Measurements from ENCODE around the gene CDC16.
"Not testable (repeated sequence)": the region's sequence is repeated elsewhere in the genome, so short reads cannot be mapped to it uniquely, and the experiment has no call there.

The CDC16 gene

DNA sequence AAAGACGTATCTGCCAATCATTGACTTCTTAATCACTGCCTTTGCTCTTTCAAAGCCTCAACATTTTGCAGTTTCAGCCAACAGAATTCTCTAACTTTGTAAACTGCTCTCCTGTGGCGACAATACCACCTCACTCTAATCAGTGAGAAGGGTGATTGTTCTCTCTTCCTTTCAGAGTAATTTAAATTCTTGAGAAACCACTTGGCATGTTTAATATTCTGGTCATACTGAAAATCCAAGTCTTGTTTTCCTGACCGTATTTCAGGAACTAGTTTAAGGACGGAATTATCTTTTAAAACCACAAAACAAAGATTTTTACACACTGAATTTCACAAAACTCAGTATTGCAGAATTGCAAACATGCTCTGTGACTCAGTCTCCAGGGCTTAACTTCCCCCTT, 5.2 kb upstream of the CDC16 start:
- DNase-seq = no peak

DNA sequence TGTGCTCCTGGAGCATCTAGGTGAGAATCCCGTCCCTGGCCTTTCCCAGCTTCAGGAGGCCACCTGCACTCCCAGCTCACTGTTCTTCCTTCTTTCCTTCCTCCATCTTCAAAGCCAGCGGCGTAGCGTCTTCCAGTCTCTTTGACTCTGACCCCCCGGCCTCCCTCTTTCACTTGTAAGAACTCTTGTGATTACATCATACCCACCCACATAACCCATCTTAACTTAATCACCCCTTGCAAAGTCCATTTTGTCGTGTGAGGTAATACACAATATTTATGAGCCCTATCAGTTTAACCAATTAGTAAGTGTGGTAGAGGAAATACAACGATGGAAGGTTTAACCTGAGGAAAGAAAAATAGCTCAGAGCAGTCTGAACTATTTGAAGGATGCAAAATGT, 4.6 kb upstream of the CDC16 start:
- no peak for DNase-seq

- DNase-seq = no peak
These were observed 4.1 kb upstream of the CDC16 start for GRCh38 chr13:114230575-114230974.

- DNase-seq = no peak
These were observed 2.8 kb upstream of the CDC16 start for GRCh38 chr13:114231886-114232285.

DNA sequence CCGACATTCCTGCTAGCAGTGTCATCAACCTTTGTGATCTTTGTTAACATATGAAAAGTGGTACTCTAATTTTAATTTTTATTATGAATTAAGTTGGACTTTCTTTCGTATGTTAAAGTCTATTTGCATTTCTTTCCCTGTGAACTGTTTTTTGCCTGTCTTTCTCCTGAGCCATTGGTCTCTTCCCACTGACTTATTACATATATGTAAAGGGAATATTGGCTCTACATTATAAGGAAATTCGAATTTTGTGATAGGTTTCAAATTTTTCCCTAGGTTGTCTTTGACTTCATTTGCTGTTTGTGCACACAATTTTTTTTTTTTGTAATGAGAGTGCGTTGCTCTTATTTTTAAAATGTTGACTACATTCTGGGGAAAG, 442 bp upstream of the CDC16 start:
- no peak for DNase-seq

DNA sequence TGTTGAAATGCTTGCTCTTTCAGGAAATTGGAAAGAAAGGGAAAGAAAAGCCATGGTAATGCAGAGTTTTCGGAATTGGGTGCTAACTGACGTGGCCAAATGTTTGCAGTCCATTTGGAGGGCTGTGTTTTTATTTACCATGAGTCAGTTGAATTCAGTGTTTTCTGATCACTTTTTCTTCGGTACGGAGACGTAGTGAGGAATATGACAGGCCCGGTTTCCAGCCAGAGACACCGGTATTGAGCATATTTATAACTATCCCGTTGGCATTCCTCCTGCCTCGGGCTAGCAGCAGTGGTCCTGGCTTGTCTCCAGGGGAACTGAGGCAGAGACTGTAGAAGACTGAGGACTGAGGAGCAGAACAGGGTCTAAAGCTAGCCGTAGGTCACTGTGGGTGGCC, 1.0 kb downstream of the CDC16 start:
- DNase-seq = no peak

DNA sequence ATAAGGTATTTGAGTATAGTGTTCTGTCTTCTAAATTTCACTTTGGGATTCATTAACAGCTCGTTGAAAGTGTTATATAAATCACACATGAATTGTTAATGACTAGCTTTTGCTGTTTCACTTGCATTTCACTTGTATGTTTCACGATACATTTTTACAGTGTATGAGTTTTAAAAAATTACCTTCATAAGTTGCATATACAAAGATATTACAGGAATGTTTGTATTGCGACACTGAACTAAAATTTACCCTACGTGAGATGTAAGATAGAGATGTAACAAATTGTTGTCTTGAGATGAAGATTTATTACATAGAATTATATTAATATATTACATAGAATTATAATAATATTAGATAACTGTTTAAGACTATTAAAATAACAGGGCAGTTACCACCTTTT, 1.5 kb downstream of the CDC16 start:
- DNase-seq = no peak

- no peak for DNase-seq
These were observed 2.9 kb downstream of the CDC16 start for GRCh38 chr13:114237415-114238112.

GRCh38 chr13:114241918-114242317, 7.2 kb downstream of the CDC16 start:
- no peak for DNase-seq

DNA sequence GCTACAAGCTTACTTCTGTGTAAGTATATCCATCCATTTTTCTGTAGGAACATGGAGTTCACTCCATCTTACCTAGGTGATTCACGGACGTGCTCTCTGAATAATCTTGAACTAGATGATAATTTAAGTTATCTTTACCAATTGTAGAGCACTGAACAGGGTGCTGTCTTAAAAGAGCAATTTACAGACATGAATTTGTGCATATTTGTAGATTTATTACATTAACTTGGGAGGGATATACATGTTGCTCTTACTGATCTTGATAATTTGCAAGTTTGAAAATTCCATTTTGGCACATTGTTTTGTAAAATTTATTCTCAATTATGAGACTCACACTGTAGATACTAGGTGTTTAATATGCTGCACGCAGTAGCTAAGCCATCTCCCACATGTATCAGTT, 9.3 kb downstream of the CDC16 start:
- DNase-seq = no peak

DNA sequence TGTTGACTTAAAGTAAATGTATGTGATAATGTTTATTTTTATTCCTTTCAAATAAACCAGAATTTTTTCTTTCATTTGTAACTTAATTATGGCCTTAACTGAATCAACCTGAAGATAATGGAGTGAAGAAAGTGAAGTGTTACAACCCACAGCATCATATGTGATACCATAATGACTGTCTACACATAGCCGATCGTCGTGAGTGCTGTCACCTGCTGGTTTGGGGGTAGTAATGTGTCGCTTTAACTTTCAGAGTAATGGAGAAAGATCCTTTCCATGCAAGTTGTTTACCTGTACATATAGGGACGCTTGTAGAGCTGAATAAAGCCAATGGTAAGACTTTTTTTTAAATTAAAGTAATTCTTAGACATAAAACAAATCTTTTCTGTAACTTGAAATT, 9.9 kb downstream of the CDC16 start:
- no peak for DNase-seq

- DNase-seq = no peak
These were observed 13.3 kb downstream of the CDC16 start for GRCh38 chr13:114248011-114248410.

- no peak for DNase-seq
These were observed 14.4 kb downstream of the CDC16 start for GRCh38 chr13:114249077-114249476.

DNA sequence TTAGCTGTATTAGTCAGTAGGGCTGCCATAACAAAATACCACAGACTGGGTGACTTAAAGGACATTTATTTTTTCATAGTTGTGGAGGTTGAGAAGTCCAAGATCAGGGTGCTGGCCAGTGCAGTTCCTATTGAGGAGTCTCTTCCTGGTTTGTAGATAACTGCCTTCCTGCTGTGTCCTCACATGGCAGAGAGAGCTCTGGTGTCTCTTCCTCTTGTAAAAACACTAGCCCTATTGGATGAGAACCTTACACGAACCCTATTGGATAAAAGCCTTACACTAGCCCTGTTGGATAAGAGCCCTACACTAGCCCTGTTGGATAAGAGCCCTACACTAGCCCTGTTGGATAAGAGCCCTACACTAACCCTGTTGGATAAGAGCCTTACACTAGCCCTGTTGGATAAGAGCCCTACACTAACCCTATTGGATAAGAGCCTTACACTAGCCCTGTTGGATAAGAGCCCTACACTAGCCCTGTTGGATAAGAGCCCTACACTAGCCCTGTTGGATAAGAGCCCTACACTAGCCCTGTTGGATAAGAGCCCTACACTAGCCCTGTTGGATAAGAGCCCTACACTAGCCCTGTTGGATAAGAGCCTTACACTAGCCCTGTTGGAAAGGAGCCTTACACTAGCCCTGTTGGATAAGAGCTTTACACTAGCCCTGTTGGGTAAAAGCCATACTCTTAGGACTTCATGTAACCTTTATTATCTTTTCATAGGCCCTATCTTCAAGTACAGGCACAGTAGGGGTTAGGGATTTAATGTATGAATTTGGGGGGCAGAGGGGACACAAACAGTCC, 17.1 kb downstream of the CDC16 start:
- not testable (repeated sequence) for DNase-seq

DNA sequence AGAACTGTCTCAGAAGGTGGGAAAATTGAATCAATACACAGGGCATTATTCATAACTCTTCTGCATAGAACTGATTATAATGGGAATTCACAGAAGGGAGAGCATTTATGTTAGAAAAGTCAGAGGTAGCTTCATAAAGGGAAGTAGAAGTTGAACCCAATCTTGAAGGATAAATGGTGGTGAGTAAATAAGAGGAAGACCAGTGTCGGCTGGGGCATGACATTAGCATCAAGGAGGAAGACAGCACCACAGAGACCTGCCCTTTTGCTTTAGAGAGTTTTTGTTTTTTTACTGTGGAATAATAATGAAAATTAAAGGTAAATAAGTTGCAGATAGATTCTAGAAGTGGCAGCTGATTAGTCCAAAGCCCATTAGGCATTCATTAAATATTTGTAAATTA, 21.9 kb downstream of the CDC16 start:
- no peak for DNase-seq

GRCh38 chr13:114257014-114257413, 22.3 kb downstream of the CDC16 start:
- no peak for DNase-seq

- DNase-seq = no peak
These were observed 23.9 kb downstream of the CDC16 start for GRCh38 chr13:114258589-114258988.

DNA sequence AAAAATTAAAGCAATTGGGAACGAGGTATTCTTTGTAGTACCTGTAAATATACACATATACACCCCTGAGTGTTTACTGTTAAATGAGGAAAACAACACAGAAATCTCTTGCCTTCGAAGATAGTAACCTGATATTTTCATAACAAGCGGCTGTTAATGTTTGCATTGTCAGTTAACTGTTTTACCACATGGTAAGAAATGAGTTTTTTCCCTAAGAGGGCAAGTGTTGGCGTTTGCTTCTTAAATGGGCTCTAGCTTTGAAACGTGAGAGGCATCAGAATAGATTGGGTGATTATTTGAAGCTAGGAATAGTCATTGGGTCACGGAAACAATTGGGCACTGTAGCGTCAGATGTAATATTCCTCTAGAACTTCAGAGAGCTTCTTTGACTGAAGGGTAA, 24.7 kb downstream of the CDC16 start:
- no peak for DNase-seq

- no peak for DNase-seq
These were observed 25.3 kb downstream of the CDC16 start for GRCh38 chr13:114259974-114260373.

DNA sequence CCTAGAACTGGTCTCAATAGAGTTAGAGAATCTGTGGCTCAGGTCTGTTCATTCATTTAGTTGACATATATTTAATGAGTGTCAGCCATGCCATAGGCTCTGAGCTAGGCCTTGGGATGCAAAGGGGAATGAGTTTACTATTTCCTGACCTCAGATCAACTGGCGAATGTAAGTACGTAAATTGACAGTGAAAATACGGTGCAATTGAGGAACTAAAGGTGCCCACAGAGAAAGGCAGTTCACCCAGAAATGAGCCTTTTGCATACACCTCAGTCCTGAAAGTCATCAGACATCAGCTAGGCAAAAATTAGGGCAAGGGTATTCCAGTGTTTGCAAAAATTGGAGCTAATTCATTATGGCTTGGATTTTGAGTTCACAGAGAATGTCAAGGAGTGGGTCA, 26.1 kb downstream of the CDC16 start:
- DNase-seq = no peak

DNA sequence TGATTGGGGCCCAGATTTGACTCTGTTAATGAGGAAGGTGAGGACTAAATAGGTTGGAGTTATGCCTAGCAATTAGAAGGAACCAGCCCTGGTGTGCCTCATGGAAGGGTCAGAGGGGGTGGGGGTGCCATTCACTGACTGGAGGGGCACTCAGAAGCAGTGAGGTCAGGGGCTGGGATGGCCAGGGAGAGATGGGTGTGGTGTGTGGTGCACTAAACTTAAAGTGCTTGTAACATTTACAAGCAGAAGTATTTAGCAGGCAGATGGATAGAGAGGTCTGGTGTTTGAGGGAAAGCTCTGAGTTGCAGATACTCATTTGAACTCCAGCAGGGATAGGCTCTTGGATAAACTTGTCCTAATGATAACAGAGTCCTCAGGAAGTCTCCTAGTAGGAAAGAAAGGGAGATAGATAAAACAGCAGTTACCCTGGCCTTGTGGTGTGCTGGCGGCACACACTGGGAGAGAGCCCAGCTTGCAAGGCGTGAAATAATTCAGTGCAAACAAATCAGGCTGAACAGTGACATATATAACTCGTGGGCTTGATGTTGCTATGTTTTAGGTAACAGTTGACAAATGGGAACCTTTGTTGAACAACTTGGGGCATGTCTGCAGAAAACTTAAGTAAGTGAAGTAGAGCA, 26.8 kb downstream of the CDC16 start:
- no peak for DNase-seq

GRCh38 chr13:114263578-114263977, 28.9 kb downstream of the CDC16 start:
- DNase-seq = no peak

GRCh38 chr13:114264313-114264712, 29.6 kb downstream of the CDC16 start:
- not testable (repeated sequence) for DNase-seq
